NAMALWA (cell line): ENCODE results near the gene ITPR2.
A peak's percentile ranks its signal among the peaks of the same experiment; 100 is the strongest.

Experiments used
- DNase-seq: peaks from one replicate; pipeline ENCODE4 v3.0.0-alpha.2; 2015; ENCODE audit warnings: low spot score

The ITPR2 gene

DNA sequence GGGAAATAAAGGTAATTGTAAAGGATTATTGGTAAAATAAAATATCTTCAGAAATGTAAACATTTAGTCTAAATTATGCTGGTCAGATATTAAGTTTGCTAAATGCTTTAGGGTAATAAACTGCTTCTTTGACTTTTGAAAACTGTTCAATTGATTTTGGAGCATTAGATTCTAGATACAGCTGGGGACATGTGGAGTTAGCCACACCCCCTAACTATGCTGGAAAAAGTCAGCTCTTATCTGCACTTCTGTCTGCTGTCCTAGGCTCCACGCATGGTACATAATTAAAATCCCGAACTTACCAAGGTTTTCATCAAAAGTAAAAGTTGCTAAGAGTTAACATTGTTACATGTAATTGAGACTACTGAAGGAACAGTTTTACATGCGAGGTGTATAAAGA, 78.8 kb downstream of the ITPR2 start:
- DNase-seq = no peak

DNA sequence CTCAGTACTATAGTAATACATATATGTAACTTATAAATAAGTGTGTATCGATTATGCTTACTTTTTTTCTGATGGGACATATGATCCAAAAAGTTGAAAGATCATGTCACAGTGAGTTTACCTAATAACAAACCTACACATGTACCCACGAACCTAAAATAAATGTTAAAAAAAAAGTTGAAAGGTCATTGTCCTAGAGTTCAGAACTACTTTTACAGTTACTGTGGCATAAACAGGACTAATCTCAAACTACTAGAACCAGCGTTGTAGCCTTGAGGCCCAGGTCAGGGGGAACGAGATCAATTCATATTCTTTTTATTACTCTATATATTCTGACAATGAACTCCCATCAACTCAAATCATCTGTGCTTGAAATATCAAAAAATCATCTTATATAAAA, 81.8 kb downstream of the ITPR2 start:
- no peak for DNase-seq

DNA sequence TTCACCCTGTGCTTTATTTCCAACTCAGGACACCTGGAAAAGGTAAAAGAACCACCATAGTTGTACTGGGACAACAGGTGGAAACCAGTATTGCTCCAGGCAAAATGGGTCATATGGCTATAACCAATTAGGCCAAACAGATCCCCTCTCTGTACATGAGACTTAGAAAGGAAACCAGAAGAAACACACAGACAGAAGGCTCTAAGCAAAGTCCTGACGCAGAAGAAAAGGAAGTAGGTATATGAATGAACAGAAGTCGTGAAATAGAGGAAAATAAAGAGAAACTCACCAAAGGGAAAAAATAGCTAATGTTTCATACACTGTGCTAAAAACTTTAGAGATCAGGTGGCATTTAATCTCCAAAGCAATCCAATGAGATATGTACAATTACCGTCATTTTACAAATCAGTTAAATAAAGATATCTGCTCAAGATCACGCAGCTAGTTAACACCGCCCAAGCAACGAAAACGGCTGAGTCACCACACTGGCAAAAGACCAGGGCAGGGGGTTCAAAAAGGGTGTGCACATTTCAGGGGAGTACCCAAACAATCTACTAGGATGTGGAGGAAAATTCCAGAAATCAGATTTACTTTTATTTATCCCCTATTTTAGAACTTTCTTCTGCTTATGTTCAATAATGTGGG, 82.3 kb downstream of the ITPR2 start:
- DNase-seq = no peak

DNA sequence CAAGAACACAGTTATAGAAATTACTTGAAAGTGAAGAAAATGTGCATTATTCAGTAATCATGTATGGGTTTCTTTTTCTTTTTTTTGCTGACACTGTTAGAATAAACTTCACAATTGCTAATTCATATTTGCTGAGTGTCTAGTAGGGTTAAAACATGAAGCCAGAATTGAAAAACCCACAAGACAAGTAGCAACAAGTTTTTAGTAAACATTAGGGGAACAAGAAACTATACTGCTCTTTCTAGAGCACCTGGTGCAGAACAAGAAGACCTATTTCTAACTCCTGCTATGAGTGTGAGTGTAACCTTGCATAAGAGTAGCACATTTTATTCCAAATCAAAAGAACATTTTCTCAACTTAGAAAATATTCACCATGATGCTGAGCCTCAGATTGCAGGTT, 83.2 kb downstream of the ITPR2 start:
- DNase-seq = no peak

DNA sequence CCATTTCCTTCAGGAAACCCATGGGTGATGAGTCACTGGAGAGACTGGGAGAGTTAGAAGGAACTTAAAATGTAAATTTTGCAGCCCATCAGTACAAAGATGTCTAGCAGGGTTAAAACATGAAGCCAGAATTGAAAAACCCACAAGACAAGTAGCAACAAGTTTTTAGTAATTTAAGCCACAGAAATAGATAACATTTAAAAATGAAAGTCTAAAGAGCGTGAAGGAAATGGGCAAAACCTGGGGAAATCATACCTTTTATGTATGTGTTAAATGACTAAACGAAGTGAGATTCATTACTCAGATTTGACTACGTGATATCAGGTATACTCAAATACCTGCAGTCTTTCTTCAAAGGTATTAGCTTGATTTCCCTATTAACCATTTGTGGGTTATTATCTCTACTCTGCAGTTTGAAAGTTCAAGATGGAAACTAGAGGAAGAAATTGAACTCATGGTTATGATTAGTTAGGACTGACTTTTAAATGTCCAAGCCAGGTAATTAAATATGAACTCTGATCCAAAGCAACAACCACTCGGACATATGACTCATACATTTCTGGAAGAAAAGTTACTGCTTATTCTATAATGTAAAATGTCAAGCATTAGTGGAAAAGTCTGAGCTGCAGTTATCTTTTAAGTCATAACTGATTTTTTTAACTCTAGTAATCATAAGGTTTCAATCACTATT, 84.1 kb downstream of the ITPR2 start:
- no peak for DNase-seq

DNA sequence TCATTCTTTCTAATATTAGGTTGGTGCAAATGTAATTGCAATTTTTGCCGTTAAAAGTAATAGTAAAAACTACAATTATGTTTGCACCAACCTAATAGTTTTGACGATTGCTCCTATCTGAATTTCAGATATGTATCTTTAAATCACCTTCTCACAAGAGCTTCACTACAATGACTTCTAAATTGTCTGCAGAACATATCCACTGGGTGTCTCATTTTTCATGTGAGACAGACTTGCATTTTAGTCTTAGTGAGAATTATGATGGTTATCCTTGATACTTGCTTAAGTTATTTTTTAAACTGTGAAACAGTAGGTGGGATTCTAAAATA, 84.6 kb downstream of the ITPR2 start:
- no peak for DNase-seq

DNA sequence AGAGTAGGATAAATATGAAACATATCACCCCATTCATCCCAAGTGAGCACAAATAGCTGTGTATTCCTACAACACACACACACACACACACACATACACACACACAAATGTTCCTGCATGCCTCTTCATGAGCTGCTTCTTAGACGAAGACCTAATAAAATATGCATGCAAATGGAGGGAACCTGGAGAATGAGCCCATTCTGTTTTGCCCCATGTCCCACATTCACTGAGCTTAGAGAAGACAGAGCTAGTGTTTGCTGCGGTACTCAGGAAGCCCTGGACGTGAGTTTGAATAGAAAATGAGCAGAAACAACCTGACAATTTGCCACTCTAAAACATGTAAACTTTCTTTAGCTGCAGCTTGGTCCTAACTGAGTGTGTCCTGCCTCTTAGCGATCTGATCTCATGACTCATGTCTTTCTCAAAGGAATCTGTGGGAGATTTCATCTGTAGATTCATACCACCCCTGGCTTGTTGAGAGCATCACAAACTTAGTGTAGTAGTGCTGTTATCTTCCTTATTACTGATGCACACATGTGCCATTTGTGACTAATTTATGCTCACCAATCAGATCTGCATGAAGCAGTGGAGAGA, 86.8 kb downstream of the ITPR2 start:
- DNase-seq = no peak

DNA sequence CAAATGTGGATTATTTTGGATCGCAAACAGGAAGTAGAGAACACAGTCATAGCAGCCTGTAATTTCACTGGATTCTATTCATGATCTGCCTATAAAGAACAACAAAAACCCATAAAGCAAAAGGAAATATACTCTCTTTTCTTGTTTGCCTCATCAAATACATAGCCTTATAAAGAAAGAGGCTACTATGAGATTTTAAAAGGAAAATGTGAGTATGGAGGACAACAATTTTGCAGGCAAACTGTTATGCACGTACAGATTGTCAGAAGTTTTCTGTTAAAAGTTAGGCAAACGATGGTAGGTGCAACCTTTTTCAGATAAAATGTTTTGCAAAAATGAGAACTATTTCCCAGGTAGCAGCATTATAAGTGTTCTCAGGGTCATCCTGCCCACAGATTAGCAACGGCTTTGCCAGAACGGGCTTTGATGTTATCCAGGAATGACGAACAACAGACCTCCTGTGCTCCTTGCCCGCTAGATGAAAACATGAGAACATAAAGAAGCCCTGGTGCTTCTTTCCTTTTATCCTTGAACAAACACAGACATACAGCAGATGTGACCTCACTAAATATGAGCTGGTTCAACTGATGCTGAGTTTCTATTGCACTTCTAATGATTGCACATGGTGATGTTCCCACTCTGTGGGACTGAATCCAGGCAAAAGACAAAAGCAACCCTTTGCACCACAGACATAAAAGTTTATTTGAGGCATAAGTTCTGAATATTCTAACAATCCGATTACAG, 88.1 kb downstream of the ITPR2 start:
- DNase-seq = no peak

DNA sequence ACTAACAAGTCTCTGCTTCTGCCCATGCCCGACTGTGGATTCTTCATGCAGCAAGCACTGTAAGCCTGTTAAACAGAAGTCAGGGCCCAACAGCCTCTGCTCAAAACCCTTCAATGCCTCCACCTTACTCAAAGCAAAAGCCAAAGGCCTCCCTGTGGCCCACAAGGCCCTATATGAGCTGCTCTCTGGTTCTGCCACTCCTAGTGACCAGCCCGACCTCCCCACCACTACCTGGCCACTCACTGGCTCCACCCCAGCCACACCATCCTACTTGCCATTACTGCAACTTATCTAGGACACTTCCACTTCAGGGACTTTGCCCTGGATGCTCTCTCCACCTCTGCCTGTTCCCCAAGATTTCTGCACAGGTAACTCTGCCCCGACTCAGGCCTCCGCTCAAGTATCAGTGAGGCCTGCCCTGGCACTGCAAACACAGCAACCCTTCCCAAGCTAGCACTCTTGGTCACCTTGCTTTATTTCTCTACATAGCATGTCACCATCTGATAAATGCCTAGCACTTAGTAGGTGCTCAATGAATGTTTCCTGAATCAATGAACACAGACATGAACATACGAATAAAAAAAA, 88.9 kb downstream of the ITPR2 start:
- no peak for DNase-seq

DNA sequence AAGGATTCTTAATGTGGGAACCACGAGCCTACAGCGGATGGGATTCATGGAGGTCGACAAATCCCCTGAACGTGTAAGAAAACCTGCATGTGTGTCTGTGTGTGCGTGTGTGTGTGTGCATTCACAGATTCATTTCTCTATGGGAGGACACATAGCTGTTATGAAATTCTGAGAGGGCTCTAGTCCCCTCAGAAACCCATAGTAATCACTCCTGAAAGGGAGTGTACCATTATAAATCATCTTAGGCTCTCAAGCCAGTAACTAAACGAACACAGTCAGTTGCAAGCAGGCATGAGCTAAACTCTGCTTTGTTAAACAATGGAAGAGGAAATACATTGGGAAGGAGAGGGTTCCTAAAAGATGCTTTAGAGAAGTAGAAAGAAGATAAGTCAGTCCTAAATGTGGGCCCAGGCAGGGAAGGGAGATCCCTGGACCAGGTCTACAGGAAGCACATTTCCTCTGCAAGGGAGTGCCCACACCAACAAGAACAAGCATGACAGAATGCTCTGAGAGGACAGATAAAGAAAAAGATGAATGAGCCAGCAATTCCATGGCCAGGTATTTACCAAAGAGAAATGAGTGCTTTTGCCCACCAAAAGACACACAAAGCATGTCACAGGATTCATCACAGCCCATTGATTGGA, 91.3 kb downstream of the ITPR2 start:
- no peak for DNase-seq

DNA sequence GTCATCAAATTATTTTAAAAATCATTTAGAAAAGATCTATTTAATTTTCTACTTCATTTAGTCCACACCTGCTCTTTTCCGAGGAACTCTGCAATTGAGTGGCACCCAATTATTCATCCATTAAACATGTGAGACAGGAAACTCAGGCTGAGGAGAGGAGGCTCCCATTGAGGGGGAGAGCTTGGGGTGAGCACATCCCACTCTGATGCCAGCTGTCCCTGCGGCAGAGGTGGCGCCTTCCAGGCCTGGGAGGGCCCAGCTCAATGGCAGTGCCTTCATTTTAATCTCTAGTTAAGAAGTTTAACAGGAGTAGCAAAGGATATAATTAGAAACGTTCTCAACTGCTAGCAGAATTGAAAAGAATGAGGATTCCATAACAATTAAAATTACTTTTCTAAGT, 92.0 kb downstream of the ITPR2 start:
- DNase-seq = no peak

DNA sequence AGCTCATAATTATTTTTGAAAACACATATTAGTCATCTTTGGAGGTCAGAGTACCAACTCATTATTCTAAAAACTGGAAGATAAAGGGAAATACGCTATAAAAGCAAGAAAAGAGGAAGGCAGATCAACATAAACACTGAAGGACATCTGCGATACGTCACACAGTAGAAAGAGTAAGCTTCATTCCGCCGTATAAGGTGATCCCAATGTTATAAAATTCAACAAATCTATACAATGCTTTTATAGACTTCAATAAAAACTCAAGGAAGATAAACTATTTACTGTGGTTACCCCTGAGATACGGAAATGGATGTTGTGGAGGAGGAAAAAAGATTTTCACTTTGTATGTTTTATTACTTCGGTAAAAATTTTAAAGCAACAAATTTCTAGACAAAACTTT, 92.6 kb downstream of the ITPR2 start:
- no peak for DNase-seq

DNA sequence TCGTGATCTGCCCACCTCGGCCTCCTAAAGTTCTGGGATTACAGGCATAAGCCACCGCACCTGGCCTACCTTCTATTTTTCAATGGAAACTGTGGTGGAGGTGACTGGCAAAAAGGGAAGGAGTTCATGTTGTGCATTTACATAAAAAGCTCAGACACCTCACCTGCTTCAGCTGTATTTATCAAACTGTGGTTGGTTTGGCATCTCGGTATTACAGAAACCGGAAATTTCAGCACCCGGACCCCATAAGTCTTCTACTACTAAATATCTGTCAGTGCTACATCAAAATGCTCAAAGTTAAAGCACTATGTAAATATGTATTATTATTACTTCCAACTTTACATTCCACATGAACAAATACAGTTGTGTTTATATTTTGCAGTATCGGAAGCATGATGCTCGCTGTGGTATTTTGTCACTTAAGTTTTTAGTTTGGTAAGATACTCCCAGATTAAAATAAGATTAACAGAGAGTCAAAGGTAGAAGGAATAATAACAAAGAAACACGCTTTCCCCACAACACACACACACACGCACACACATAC, 95.4 kb downstream of the ITPR2 start:
- no peak for DNase-seq

DNA sequence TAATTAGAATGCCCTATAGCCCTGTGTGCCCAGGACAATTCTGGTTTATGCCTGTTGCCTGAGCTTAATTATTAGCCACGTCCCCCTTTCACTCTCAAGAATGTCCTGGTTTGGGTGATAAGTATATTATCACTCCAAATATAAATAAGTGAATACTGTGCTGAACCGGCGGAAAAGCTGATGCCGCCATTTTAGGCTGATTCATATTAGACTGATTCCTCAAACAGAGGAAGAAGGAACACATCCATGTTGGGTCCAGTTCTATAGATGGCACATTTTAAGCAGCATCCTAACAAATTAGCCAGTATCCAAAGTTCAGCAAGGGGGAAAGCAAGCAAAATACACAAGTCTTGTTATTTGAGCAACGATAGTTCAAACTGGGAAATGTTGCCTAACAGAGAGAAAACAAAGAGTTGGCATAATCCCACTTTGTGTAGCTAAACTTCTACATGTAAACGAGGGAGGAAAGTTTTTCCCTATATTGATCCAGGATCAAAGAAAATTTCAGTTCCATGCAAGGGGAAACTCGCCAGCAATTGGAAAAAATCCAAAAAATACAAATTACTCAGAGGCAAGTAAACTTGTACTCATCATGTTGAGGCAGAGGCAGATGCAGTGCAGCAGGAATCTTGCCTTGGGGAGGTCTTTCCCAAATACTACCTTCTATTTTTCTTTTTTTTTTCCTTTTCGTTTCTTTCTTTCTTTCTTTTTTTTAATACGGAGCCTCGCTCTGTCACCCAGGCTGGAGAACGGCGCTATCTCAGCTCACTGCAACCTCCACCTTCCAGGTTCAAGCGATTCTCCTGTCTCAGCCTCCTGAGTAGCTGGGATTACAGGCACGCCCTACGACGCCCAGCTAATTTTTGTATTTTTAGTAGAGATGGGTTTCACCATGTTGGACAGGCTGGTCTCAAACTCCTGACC, 96.2 kb downstream of the ITPR2 start:
- DNase-seq = no peak

DNA sequence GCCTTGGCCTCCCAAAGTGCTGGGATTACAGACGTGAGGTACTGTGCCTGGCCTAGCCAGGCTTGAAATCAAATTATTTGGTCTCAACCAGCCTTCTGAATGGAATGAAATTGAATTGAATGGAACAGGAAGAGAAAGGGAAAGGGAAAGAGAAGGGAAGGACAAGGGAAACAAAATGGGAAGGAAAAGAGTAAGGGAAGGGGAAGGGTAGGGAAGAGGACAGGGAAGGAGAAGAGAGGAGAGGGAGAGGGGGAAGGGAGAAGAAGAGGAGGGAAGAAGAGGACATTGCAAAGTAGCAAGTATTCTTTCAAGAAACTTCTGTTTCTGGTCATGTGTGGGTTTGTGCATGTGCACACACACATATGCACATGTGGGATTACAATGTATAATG, 97.8 kb downstream of the ITPR2 start:
- DNase-seq = no peak

DNA sequence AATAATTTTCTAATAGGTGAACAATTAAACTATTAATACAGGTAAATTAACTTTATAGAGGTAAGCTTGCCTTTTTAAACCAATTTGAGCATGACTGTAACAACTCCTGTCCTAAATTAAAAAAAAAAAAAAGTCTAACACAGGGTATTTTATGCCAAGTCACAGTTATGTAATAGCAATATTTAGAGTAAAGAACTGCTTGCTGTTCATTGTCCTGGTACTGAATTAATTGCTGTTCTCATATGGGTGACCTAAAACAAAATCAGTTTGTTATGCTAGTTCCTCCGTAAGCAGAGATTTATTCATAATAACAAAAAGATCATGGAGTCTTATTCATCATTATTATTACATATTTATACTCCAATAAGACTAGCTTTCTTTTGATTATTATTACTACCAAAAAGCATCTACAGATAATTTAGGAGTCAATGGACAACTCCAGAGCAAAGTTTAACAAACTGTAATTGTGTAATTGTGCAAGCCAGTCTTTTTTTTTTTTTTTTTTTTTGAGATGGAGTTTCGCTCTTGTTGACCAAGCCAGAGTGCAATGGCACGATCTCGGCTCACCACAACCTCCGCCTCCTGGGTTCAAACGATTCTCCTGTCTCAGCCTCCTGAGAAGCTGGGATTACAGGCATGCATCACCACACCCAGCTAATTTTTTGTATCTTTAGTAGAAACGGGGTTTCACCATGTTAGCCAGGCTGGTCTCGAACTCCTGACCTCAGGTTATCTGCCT, 98.3 kb downstream of the ITPR2 start:
- DNase-seq = no peak

DNA sequence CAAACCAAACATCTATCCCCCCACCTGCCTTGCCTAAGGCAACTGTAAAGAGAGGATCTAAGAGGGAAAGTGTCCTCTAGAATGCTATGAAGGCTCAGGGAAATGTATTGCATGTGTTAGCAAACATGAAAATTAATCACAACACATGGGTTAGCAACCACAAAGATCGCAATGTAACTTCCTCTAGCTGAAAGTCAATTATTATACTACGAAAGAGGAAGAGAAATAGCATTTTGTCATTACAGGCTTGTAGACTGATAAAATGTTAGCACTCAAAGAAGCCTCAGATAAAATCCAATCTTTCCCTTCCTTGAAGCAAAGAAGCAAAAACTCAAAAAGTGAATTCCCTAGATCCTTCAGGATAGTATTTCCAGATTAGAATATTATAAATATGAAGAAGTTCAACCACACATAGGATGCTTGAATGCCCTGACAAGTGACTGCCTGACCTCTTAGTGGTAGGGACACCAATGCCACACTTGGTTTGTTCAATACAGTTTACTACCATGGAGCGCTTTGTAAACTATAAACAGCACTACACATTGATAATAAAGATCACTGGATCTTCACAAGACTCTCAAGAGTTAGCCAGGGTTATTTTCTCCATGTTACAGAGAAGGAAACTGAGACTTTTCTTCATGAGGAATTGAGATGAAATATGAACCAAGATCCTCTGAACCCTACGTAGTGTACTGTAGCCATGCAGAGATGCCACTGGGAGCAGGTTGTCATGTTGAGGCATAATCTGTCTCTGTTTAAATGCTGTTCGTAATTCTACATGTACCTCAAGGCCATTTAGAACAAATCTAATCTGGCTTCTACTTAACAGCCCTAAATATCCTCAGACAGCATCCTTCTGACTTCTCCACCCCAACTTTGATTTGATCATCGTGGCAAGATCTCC, 100.7 kb downstream of the ITPR2 start:
- DNase-seq = peak; percentile 83

DNA sequence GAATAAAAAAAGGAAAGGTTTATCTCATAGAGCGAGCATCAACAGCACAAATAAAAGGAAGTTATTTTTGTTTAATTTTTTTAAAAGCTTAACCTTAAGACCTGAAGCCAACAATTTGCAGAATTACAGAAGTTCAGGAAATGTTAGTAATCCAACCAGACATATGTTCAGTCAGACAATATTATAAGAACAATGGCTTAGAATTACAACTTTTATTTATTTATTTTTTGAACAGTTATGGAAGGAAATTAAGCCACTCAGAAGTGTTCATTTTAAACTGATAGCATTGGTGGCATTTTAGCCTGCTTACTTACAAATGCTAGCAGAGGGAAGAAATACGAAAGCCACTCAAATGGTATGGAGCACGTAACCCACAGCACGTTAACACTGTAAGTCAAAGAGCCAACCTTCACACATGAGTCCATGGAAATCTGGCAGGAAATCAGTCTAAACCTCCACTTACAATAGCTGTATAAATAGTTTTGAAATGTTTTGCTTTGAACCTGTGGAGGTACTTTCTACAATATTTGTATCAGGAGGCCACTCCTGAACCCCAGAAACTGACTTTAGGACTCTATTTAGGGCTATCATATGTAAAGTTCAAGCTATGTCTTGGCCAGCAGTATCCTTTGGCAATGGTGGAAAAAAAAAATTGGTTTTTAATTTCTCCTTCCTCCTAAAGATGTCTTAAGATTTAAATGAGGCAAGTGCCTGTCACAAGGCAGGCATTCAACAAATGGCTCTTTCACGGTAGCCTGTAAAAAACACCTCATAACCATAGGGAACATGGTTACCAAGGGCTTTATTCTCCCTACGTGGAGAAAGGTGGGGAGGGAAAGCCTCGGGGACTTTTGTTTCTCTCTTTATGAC, 102.3 kb downstream of the ITPR2 start:
- no peak for DNase-seq
